ENCODE results near the gene DAZAP1.

DAZAP1 gene

GRCh38 chr19:1366296-1366695 is 41.1 kb upstream of the DAZAP1 start:
- Histone ChIP-seq H3K36me3 (ENCODE audit: control insufficient read depth in 2 of 2, insufficient read depth in 2 of 2, low read length in 2 of 2) (peaks cover 37 to 48% of the 10 kb centered on the region in 2 donors), H3K9ac (ENCODE audit: low read depth in 1 of 2, low read length in 2 of 2) (no peak overlapping the region), H3K4me1 (ENCODE audit: control insufficient read depth in 2 of 2, insufficient read depth in 2 of 2, low read length in 2 of 2) (peaks cover 0 to 4% of the 10 kb centered on the region in 2 donors), H3K27ac (ENCODE audit: low read depth in 2 of 2, low read length in 2 of 2) (no peak overlapping the region), H3K4me3 (ENCODE audit: low read length in 2 of 2) (no peak overlapping the region), H3K9me3 (ENCODE audit: control insufficient read depth in 2 of 2, low read length in 2 of 2) (no peaks in the 10 kb centered on the region), H3K27me3 (ENCODE audit: control insufficient read depth in 2 of 2, insufficient read depth in 2 of 2, low read length in 2 of 2) (no peaks in the 10 kb centered on the region)

GRCh38 chr19:1366899-1367870 is 40.2 kb upstream of the DAZAP1 start:
- Histone ChIP-seq H3K4me3 (ENCODE audit: low read length in 2 of 2) (no peak overlapping the region), H3K9ac (ENCODE audit: low read depth in 1 of 2, low read length in 2 of 2) (no peak overlapping the region), H3K27me3 (ENCODE audit: control insufficient read depth in 2 of 2, insufficient read depth in 2 of 2, low read length in 2 of 2) (no peaks in the 10 kb centered on the region), H3K36me3 (ENCODE audit: control insufficient read depth in 2 of 2, insufficient read depth in 2 of 2, low read length in 2 of 2) (peaks cover 39 to 50% of the 10 kb centered on the region in 2 donors), H3K4me1 (ENCODE audit: control insufficient read depth in 2 of 2, insufficient read depth in 2 of 2, low read length in 2 of 2) (no peaks in the 10 kb centered on the region), H3K9me3 (ENCODE audit: control insufficient read depth in 2 of 2, low read length in 2 of 2) (no peaks in the 10 kb centered on the region), H3K27ac (ENCODE audit: low read depth in 2 of 2, low read length in 2 of 2) (peak overlapping the region in 1 of 2 donors; percentile 23)

- no peak overlapping the region for H3K9ac ChIP-seq (ENCODE audit: low read depth in 1 of 2, low read length in 2 of 2)
- H3K9me3 ChIP-seq (ENCODE audit: control insufficient read depth in 2 of 2, low read length in 2 of 2) = no peaks in the 10 kb centered on the region
- no peak overlapping the region for H3K4me3 ChIP-seq (ENCODE audit: low read length in 2 of 2)
- H3K36me3 ChIP-seq (ENCODE audit: control insufficient read depth in 2 of 2, insufficient read depth in 2 of 2, low read length in 2 of 2) = peaks cover 43 to 50% of the 10 kb centered on the region in 2 donors
- H3K27ac ChIP-seq (ENCODE audit: low read depth in 2 of 2, low read length in 2 of 2) = no peak overlapping the region
- H3K27me3 ChIP-seq (ENCODE audit: control insufficient read depth in 2 of 2, insufficient read depth in 2 of 2, low read length in 2 of 2) = no peaks in the 10 kb centered on the region
- H3K4me1 ChIP-seq (ENCODE audit: control insufficient read depth in 2 of 2, insufficient read depth in 2 of 2, low read length in 2 of 2) = peaks cover 2 to 4% of the 10 kb centered on the region in 2 donors
These were observed 38.1 kb upstream of the DAZAP1 start for GRCh38 chr19:1369214-1369805.

GRCh38 chr19:1370579-1371361 is 36.6 kb upstream of the DAZAP1 start:
- H3K4me1 ChIP-seq (ENCODE audit: control insufficient read depth in 2 of 2, insufficient read depth in 2 of 2, low read length in 2 of 2) = peaks cover 2 to 4% of the 10 kb centered on the region in 2 donors
- H3K27me3 ChIP-seq (ENCODE audit: control insufficient read depth in 2 of 2, insufficient read depth in 2 of 2, low read length in 2 of 2) = no peaks in the 10 kb centered on the region
- peaks cover 42 to 43% of the 10 kb centered on the region in 2 donors for H3K36me3 ChIP-seq (ENCODE audit: control insufficient read depth in 2 of 2, insufficient read depth in 2 of 2, low read length in 2 of 2)
- no peak overlapping the region for H3K27ac ChIP-seq (ENCODE audit: low read depth in 2 of 2, low read length in 2 of 2)
- H3K4me3 ChIP-seq (ENCODE audit: low read length in 2 of 2) = no peak overlapping the region
- no peak overlapping the region for H3K9ac ChIP-seq (ENCODE audit: low read depth in 1 of 2, low read length in 2 of 2)
- H3K9me3 ChIP-seq (ENCODE audit: control insufficient read depth in 2 of 2, low read length in 2 of 2) = no peaks in the 10 kb centered on the region

- Histone ChIP-seq H3K9me3 (ENCODE audit: control insufficient read depth in 2 of 2, low read length in 2 of 2) (no peaks in the 10 kb centered on the region), H3K9ac (ENCODE audit: low read depth in 1 of 2, low read length in 2 of 2) (no peak overlapping the region), H3K36me3 (ENCODE audit: control insufficient read depth in 2 of 2, insufficient read depth in 2 of 2, low read length in 2 of 2) (peaks cover 42 to 45% of the 10 kb centered on the region in 2 donors), H3K27ac (ENCODE audit: low read depth in 2 of 2, low read length in 2 of 2) (peak overlapping the region in 1 of 2 donors; percentile 24), H3K4me3 (ENCODE audit: low read length in 2 of 2) (no peak overlapping the region), H3K4me1 (ENCODE audit: control insufficient read depth in 2 of 2, insufficient read depth in 2 of 2, low read length in 2 of 2) (peaks cover 2 to 4% of the 10 kb centered on the region in 2 donors), H3K27me3 (ENCODE audit: control insufficient read depth in 2 of 2, insufficient read depth in 2 of 2, low read length in 2 of 2) (no peaks in the 10 kb centered on the region)
These were observed 34.3 kb upstream of the DAZAP1 start for GRCh38 chr19:1373042-1373533.

- Histone ChIP-seq H3K27me3 (ENCODE audit: control insufficient read depth in 2 of 2, insufficient read depth in 2 of 2, low read length in 2 of 2) (no peaks in the 10 kb centered on the region), H3K27ac (ENCODE audit: low read depth in 2 of 2, low read length in 2 of 2) (peak overlapping the region in 1 of 2 donors; percentile 43), H3K9ac (ENCODE audit: low read depth in 1 of 2, low read length in 2 of 2) (no peak overlapping the region), H3K36me3 (ENCODE audit: control insufficient read depth in 2 of 2, insufficient read depth in 2 of 2, low read length in 2 of 2) (peaks cover 42 to 45% of the 10 kb centered on the region in 2 donors), H3K9me3 (ENCODE audit: control insufficient read depth in 2 of 2, low read length in 2 of 2) (no peaks in the 10 kb centered on the region), H3K4me3 (ENCODE audit: low read length in 2 of 2) (no peak overlapping the region), H3K4me1 (ENCODE audit: control insufficient read depth in 2 of 2, insufficient read depth in 2 of 2, low read length in 2 of 2) (peaks cover 2 to 4% of the 10 kb centered on the region in 2 donors)
These were observed 33.7 kb upstream of the DAZAP1 start for GRCh38 chr19:1373534-1374249.

GRCh38 chr19:1374250-1374577 is 33.2 kb upstream of the DAZAP1 start:
- no peak overlapping the region for H3K4me3 ChIP-seq (ENCODE audit: low read length in 2 of 2)
- peaks cover 2 to 4% of the 10 kb centered on the region in 2 donors for H3K4me1 ChIP-seq (ENCODE audit: control insufficient read depth in 2 of 2, insufficient read depth in 2 of 2, low read length in 2 of 2)
- no peaks in the 10 kb centered on the region for H3K9me3 ChIP-seq (ENCODE audit: control insufficient read depth in 2 of 2, low read length in 2 of 2)
- no peak overlapping the region for H3K27ac ChIP-seq (ENCODE audit: low read depth in 2 of 2, low read length in 2 of 2)
- no peaks in the 10 kb centered on the region for H3K27me3 ChIP-seq (ENCODE audit: control insufficient read depth in 2 of 2, insufficient read depth in 2 of 2, low read length in 2 of 2)
- H3K36me3 ChIP-seq (ENCODE audit: control insufficient read depth in 2 of 2, insufficient read depth in 2 of 2, low read length in 2 of 2) = peaks cover 42% of the 10 kb centered on the region in 2 donors
- no peak overlapping the region for H3K9ac ChIP-seq (ENCODE audit: low read depth in 1 of 2, low read length in 2 of 2)

DNA sequence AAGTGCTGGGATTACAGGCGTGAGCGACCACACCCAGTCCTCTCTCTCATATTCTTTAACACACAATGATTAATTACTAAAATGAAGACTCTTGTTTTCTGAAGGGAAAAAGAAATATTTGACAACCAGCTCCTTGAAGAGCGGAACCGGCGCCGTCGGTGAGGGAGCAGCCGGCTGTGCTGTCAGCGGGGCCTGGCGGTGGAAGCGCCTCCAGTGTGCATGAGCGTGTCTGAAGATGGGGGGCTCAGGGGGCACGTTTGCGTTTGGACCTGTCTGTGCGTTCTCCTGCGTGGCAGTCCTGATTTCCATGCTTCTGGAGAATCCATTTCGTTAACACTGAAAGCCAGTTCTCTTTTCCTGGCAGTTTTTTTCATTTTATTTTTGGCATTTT is 31.0 kb upstream of the DAZAP1 start:
- Histone ChIP-seq H3K4me1 (ENCODE audit: control insufficient read depth in 2 of 2, insufficient read depth in 2 of 2, low read length in 2 of 2) (peaks cover 2 to 4% of the 10 kb centered on the region in 2 donors), H3K9me3 (ENCODE audit: control insufficient read depth in 2 of 2, low read length in 2 of 2) (no peaks in the 10 kb centered on the region), H3K4me3 (ENCODE audit: low read length in 2 of 2) (no peak overlapping the region), H3K36me3 (ENCODE audit: control insufficient read depth in 2 of 2, insufficient read depth in 2 of 2, low read length in 2 of 2) (peaks cover 21 to 25% of the 10 kb centered on the region in 2 donors), H3K27me3 (ENCODE audit: control insufficient read depth in 2 of 2, insufficient read depth in 2 of 2, low read length in 2 of 2) (no peaks in the 10 kb centered on the region), H3K9ac (ENCODE audit: low read depth in 1 of 2, low read length in 2 of 2) (no peak overlapping the region), H3K27ac (ENCODE audit: low read depth in 2 of 2, low read length in 2 of 2) (no peak overlapping the region)

GRCh38 chr19:1377176-1377964 is 30.0 kb upstream of the DAZAP1 start:
- Histone ChIP-seq H3K4me3 (ENCODE audit: low read length in 2 of 2) (no peak overlapping the region), H3K9me3 (ENCODE audit: control insufficient read depth in 2 of 2, low read length in 2 of 2) (no peaks in the 10 kb centered on the region), H3K9ac (ENCODE audit: low read depth in 1 of 2, low read length in 2 of 2) (no peak overlapping the region), H3K27ac (ENCODE audit: low read depth in 2 of 2, low read length in 2 of 2) (no peak overlapping the region), H3K36me3 (ENCODE audit: control insufficient read depth in 2 of 2, insufficient read depth in 2 of 2, low read length in 2 of 2) (peaks cover 20 to 24% of the 10 kb centered on the region in 2 donors), H3K27me3 (ENCODE audit: control insufficient read depth in 2 of 2, insufficient read depth in 2 of 2, low read length in 2 of 2) (no peaks in the 10 kb centered on the region), H3K4me1 (ENCODE audit: control insufficient read depth in 2 of 2, insufficient read depth in 2 of 2, low read length in 2 of 2) (peaks cover 2 to 4% of the 10 kb centered on the region in 2 donors)

Data from mucosa of rectum (tissue), 2 donors.